Stimulated activated CD4-positive, alpha-beta T cell treated with anti-CD3 and anti-CD28 coated beads, Interleukin-12 subunit alpha, Interleukin-12 subunit beta, amount 100 ng/mL, for 24 hours (primary cell): Measurements from ENCODE around the gene SAMSN1.

ENCODE experiments used
- DNase-seq, 2 experiments: peaks; one replicate each; pipeline ENCODE4 v3.0.0-alpha.2; 2020; ENCODE audit warnings: low read depth in 2 of 2

The SAMSN1 gene

GRCh38 chr21:14545906-14546480 lies at the start of gene SAMSN1:
Gene SAMSN1, minus strand, starts transcription at chr21:14546315. Its CDS starts 54 bp downstream, at chr21:14546261.
- DNase-seq = peak; percentile 41 to 46

GRCh38 chr21:14595449-14595848 lies 49.3 kb upstream of the SAMSN1 start:
- DNase-seq = no peak

GRCh38 chr21:14594967-14595366 lies 48.9 kb upstream of the SAMSN1 start:
- DNase-seq = no peak

GRCh38 chr21:14593230-14593629 lies 47.1 kb upstream of the SAMSN1 start:
- no peak for DNase-seq

- no peak for DNase-seq
Measured at GRCh38 chr21:14592296-14593000, 46.3 kb upstream of the SAMSN1 start.

GRCh38 chr21:14591882-14592281 lies 45.8 kb upstream of the SAMSN1 start:
- no peak for DNase-seq

- DNase-seq = no peak
Measured at GRCh38 chr21:14591377-14591776, 45.3 kb upstream of the SAMSN1 start.

GRCh38 chr21:14589855-14590563 lies 43.9 kb upstream of the SAMSN1 start:
- DNase-seq = no peak

- DNase-seq = no peak
Measured at GRCh38 chr21:14587266-14587665, 41.2 kb upstream of the SAMSN1 start.

- no peak for DNase-seq
Measured at GRCh38 chr21:14585122-14585521, 39.0 kb upstream of the SAMSN1 start.

- DNase-seq = no peak
Measured at GRCh38 chr21:14584357-14585095, 38.4 kb upstream of the SAMSN1 start.

GRCh38 chr21:14583629-14584255 lies 37.6 kb upstream of the SAMSN1 start:
- DNase-seq = no peak

- DNase-seq = no peak
Measured at GRCh38 chr21:14582934-14583628, 37.0 kb upstream of the SAMSN1 start.

- no peak for DNase-seq
Measured at GRCh38 chr21:14581902-14582457, 35.9 kb upstream of the SAMSN1 start.

GRCh38 chr21:14573244-14573643 lies 27.1 kb upstream of the SAMSN1 start:
- DNase-seq = no peak

- DNase-seq = no peak
Measured at GRCh38 chr21:14572204-14572780, 26.2 kb upstream of the SAMSN1 start.

GRCh38 chr21:14569868-14570267 lies 23.8 kb upstream of the SAMSN1 start:
- DNase-seq = no peak

GRCh38 chr21:14569026-14569621 lies 23.0 kb upstream of the SAMSN1 start:
- no peak for DNase-seq

- DNase-seq = no peak
Measured at GRCh38 chr21:14567331-14568279, 21.5 kb upstream of the SAMSN1 start.
